H1 (cell line): ENCODE measurements around the gene RMND5B. TPM values are rescaled to one million over a fixed set of nuclear protein-coding genes. Genes with fewer than 3 reads are reported as not detected.

Source experiments
- CTCF ChIA-PET: fragments of 300-600 bp; sonication (Branson Sonifier 250); formaldehyde crosslinking; loops from one replicate; lab custom pipeline; 2021; ENCODE audit not compliant: partially characterized antibody; lab: Charles Lee
- POLR2A ChIA-PET: fragments of 300-600 bp; sonication (Branson Sonifier 250); formaldehyde crosslinking; loops from one replicate; lab custom pipeline; 2021; ENCODE audit warnings: inconsistent platforms; ENCODE audit not compliant: partially characterized antibody; lab: Charles Lee
- DNase-seq, 2 experiments: peaks; one replicate each; pipeline versions ENCODE4 v3.0.0 to v3.0.0-alpha.2; 2010 to 2022; ENCODE audit warnings: low spot score in 2 of 2, low read depth in 1 of 2, mixed read lengths in 1 of 2
- FAIRE-seq: peaks from 2 replicates; lab custom pipeline; 2011; peaks lifted over from hg19 to GRCh38; lab: Jason Lieb, UNC
- H2AFZ ChIP-seq: 2 replicates; pipeline ENCODE4 v1.8.1; 2012; ENCODE audit warnings: low read length, inconsistent platforms
- H2AK5ac ChIP-seq: 2 replicates; pipeline ENCODE4 v1.6.1; 2013; ENCODE audit warnings: low read depth, low read length
- H2BK120ac ChIP-seq: replicated peaks from 2 replicates; pipeline ENCODE3; 2013; ENCODE audit warnings: low read depth, low read length, inconsistent platforms
- H2BK12ac ChIP-seq: 2 replicates; pipeline ENCODE4 v1.6.1; 2013; ENCODE audit warnings: low read depth, low read length
- H2BK15ac ChIP-seq: 2 replicates; pipeline ENCODE4 v1.6.1; 2013; ENCODE audit warnings: low read length
- H2BK20ac ChIP-seq: 2 replicates; pipeline ENCODE4 v1.6.1; 2013; ENCODE audit warnings: low read length
- H2BK5ac ChIP-seq: 2 replicates; pipeline ENCODE4 v1.6.1; 2013; ENCODE audit warnings: low read depth, low read length
- H3K14ac ChIP-seq: 2 replicates; pipeline ENCODE4 v1.6.1; 2013; ENCODE audit warnings: inconsistent platforms; ENCODE audit not compliant: insufficient read length
- H3K18ac ChIP-seq: 2 replicates; pipeline ENCODE4 v1.6.1; 2013; ENCODE audit warnings: low read length; ENCODE audit errors: extremely low read depth
- H3K23ac ChIP-seq: 2 replicates; pipeline ENCODE4 v1.6.1; 2013; ENCODE audit warnings: inconsistent platforms; ENCODE audit not compliant: insufficient read length
- H3K23me2 ChIP-seq: 2 replicates; pipeline ENCODE4 v1.6.1; 2013; ENCODE audit warnings: low read depth, low read length
- H3K27ac ChIP-seq: 2 replicates; pipeline ENCODE4 v1.6.1; 2011; ENCODE audit warnings: low read depth, low read length, inconsistent platforms
- H3K27me3 ChIP-seq, 4 experiments: replicated peaks in 1 of 4; 1 replicate in 1 of 4; 2 replicates in 3 of 4; pipeline versions ENCODE4 v1.6.1 to v1.8.1; 2011 to 2013; ENCODE audit warnings: low read length in 3 of 4, mild to moderate bottlenecking in 3 of 4, inconsistent platforms in 2 of 4, mixed read lengths in 2 of 4, moderate library complexity in 1 of 4; ENCODE audit not compliant: control insufficient read depth in 3 of 4, insufficient read depth in 3 of 4; ENCODE audit errors: extremely low read depth in 1 of 4
- H3K36me3 ChIP-seq, 4 experiments: 2 replicates each; pipeline versions ENCODE4 v1.6.1 to v1.8.1; 2011 to 2013; ENCODE audit warnings: mild to moderate bottlenecking in 4 of 4, low read length in 3 of 4, moderate library complexity in 2 of 4, control low read depth in 1 of 4, inconsistent platforms in 1 of 4; ENCODE audit not compliant: insufficient read depth in 4 of 4, control insufficient read depth in 2 of 4
- H3K4ac ChIP-seq: replicated peaks from 2 replicates; pipeline ENCODE3; 2013; ENCODE audit warnings: low read length, low read depth, mixed read lengths, inconsistent platforms; ENCODE audit not compliant: insufficient read length
- H3K4me1 ChIP-seq, 4 experiments: replicated peaks in 1 of 4; 1 replicate in 1 of 4; 2 replicates in 3 of 4; pipeline versions ENCODE4 v1.6.1 to v1.8.1; 2011 to 2013; ENCODE audit warnings: low read length in 3 of 4, inconsistent platforms in 2 of 4, mixed read lengths in 1 of 4; ENCODE audit not compliant: insufficient read depth in 4 of 4, control insufficient read depth in 3 of 4
- H3K4me2 ChIP-seq, 2 experiments: 2 replicates each; pipeline versions ENCODE4 v1.6.1 to v1.8.1; 2011 to 2013; ENCODE audit warnings: low read depth in 2 of 2, low read length in 2 of 2, control low read depth in 1 of 2, inconsistent platforms in 1 of 2, mild to moderate bottlenecking in 1 of 2; ENCODE audit not compliant: insufficient read depth in 1 of 2
- H3K4me3 ChIP-seq, 4 experiments: fragments of 200-600, 300-600 bp in 1 of 4; sonication (generic), shearing (Covaris generic), sonication (Bioruptor Twin) in 1 of 4; 2 replicates each; pipeline versions ENCODE4 v1.5.1 to v1.8.1; 2011 to 2016; ENCODE audit warnings: low read length in 4 of 4, low read depth in 3 of 4, control low read depth in 2 of 4, inconsistent platforms in 2 of 4, mild to moderate bottlenecking in 2 of 4, mixed read lengths in 1 of 4, moderate library complexity in 1 of 4; ENCODE audit not compliant: insufficient read depth in 2 of 4; ENCODE audit errors: extremely low read depth in 1 of 4
- H3K56ac ChIP-seq: replicated peaks from 2 replicates; pipeline ENCODE3; 2013; ENCODE audit warnings: low read depth, mild to moderate bottlenecking, mixed read lengths, low read length, inconsistent platforms; ENCODE audit not compliant: insufficient read length
- H3K79me1 ChIP-seq: 2 replicates; pipeline ENCODE4 v1.6.1; 2013; ENCODE audit warnings: low read depth, low read length, control low read depth
- H3K79me2 ChIP-seq, 2 experiments: 2 replicates each; pipeline versions ENCODE4 v1.6.1 to v1.8.1; 2012 to 2013; ENCODE audit warnings: low read length in 2 of 2, mild to moderate bottlenecking in 2 of 2, inconsistent platforms in 1 of 2; ENCODE audit not compliant: insufficient read depth in 2 of 2, control insufficient read depth in 1 of 2
- H3K9ac ChIP-seq, 4 experiments: replicated peaks in 1 of 4; 1 replicate in 1 of 4; 2 replicates in 3 of 4; pipeline versions ENCODE4 v1.6.1 to v1.8.1; 2011 to 2013; ENCODE audit warnings: low read depth in 3 of 4, low read length in 3 of 4, control low read depth in 2 of 4, mild to moderate bottlenecking in 2 of 4, moderate library complexity in 2 of 4, inconsistent platforms in 1 of 4; ENCODE audit errors: extremely low read depth in 1 of 4
- H3K9me3 ChIP-seq, 2 experiments: 2 replicates each; pipeline versions ENCODE4 v1.6.1 to v1.8.1; 2012 to 2013; ENCODE audit warnings: mild to moderate bottlenecking in 2 of 2, moderate library complexity in 2 of 2, control low read depth in 1 of 2, inconsistent platforms in 1 of 2, low read depth in 1 of 2, low read length in 1 of 2, mixed read lengths in 1 of 2; ENCODE audit not compliant: insufficient read depth in 2 of 2
- H4K20me1 ChIP-seq, 2 experiments: replicated peaks in 1 of 2; 2 replicates each; pipeline versions ENCODE3 to v1.8.1; 2011 to 2013; ENCODE audit warnings: inconsistent platforms in 2 of 2, low read length in 2 of 2, mild to moderate bottlenecking in 1 of 2; ENCODE audit not compliant: insufficient read depth in 2 of 2, control insufficient read depth in 1 of 2
- H4K5ac ChIP-seq: 2 replicates; pipeline ENCODE4 v1.6.1; 2013; ENCODE audit warnings: low read length, low read depth, mixed read lengths, inconsistent platforms; ENCODE audit not compliant: insufficient read length
- H4K8ac ChIP-seq: 2 replicates; pipeline ENCODE4 v1.8.0; 2013; ENCODE audit warnings: mild to moderate bottlenecking, moderate library complexity, low read length, inconsistent platforms; ENCODE audit not compliant: insufficient read depth; ENCODE audit errors: extremely low read depth
- H4K91ac ChIP-seq: replicated peaks from 2 replicates; pipeline ENCODE3; 2013; ENCODE audit warnings: low read length, mixed read lengths, inconsistent platforms; ENCODE audit not compliant: insufficient read length
- GABPA ChIP-seq: IDR thresholded peaks from 2 replicates; pipeline ENCODE4 v1.6.1; 2011; ENCODE audit warnings: mild to moderate bottlenecking, low read length, moderate library complexity, borderline replicate concordance; ENCODE audit not compliant: insufficient read depth
- KDM1A ChIP-seq: fragments of 200-600, 300-600 bp; sonication (generic); IDR thresholded peaks from 2 replicates; pipeline ENCODE4 v1.7.1; 2016; ENCODE audit warnings: mild to moderate bottlenecking, low read length, borderline replicate concordance
- KDM5A ChIP-seq: fragments of 200-600 bp; IDR thresholded peaks from 2 replicates; pipeline ENCODE4 v1.7.1; 2012; ENCODE audit warnings: mild to moderate bottlenecking, low read length, inconsistent platforms, mixed read lengths
- NRF1 ChIP-seq: IDR thresholded peaks from 2 replicates; pipeline ENCODE4 v1.6.1; 2011; ENCODE audit warnings: mild to moderate bottlenecking, low read depth, low read length, improper control_type of control experiment
- PHF8 ChIP-seq: fragments of 200-600 bp; sonication (generic); conservative IDR thresholded peaks from 2 replicates; pipeline ENCODE4 v1.7.1; 2012; ENCODE audit warnings: low read depth, mild to moderate bottlenecking, inconsistent platforms, low read length, moderate library complexity
- RBBP5 ChIP-seq: IDR thresholded peaks from 2 replicates; pipeline ENCODE4 v1.7.1; 2012; ENCODE audit warnings: low read depth, mild to moderate bottlenecking, inconsistent platforms, low read length, moderate library complexity, borderline replicate concordance
- RXRA ChIP-seq: IDR thresholded peaks from 2 replicates; pipeline ENCODE4 v1.6.1; 2011; ENCODE audit warnings: low read depth, mild to moderate bottlenecking, low read length, moderate library complexity; ENCODE audit not compliant: insufficient read depth
- WGBS, 2 experiments: shearing (Covaris generic) in 1 of 2; methylation state at CpG; one replicate each; pipeline versions ENCODE4 v1.1.6 to v1.1.7; 2013 to 2015; ENCODE audit warnings: low lambda C conversion rate in 2 of 2, mixed read lengths in 2 of 2, inconsistent platforms in 1 of 2, low coverage in 1 of 2, missing lambda C conversion rate in 1 of 2; ENCODE audit not compliant: insufficient replicate concordance in 2 of 2, insufficient coverage in 1 of 2, insufficient read length in 1 of 2; ENCODE audit errors: extremely low coverage in 1 of 2, missing lambda C conversion rate in 1 of 2; 5-methylcytosine and 5-hydroxymethylcytosine counted together
- polyA plus RNA-seq, 7 experiments: library from polyadenylated mRNA; depleted of rRNA in 3 of 7; stranded (reverse) in 5 of 7; unstranded in 2 of 7; fragments of >200 nt in 5 of 7; fragments of 200-250 nt in 2 of 7; gene quantifications; 1 replicate in 5 of 7; 2 replicates in 1 of 7; 4 replicates in 1 of 7; pipeline versions ENCODE4 v1.2.1 to v1.2.3, GENCODE V29; 2011 to 2013; ENCODE audit warnings: missing spikeins in 2 of 7, mixed read lengths in 2 of 7
- total RNA-seq: library from RNA; stranded (reverse); fragmentation: NEBNext Ultra II Directional; extraction: Animal tissue kit (Norgen Biotek cat#: 25700); gene quantifications from 2 replicates; pipeline ENCODE4 v1.2.1, GENCODE V29; 2021

Gene RMND5B
- total and polyA plus RNA-seq, 2 of the 8 experiments (the other 6 are each of a cell fraction or from before 2014, with no cell fraction given) = 75.9 to 90.2 TPM

GRCh38 chr5:178162481-178162880 is 31.7 kb downstream of the RMND5B start:
- 94% methylated on average over 9 of the region's 9 CpGs; no CpG with 5 or more reads in 1 of the 2 experiments for WGBS, 2 experiments

More at GRCh38 chr5:178162481-178162880, 31.7 kb downstream of the RMND5B start:
- Histone ChIP-seq H2BK15ac (no peak overlapping the region), H2BK5ac (no peak overlapping the region), H3K79me1 (no peaks in the 10 kb centered on the region), H3K4me1 (peaks cover 0 to 6% (median 3%) of the 10 kb centered on the region in 4 experiments; a peak in 3 of 7 replicates), H3K18ac (no peak overlapping the region), H3K23ac (no peak overlapping the region), H3K14ac (no peak overlapping the region), H3K27me3 (peaks cover 0 to 4% (median 2%) of the 10 kb centered on the region in 4 experiments; a peak in 1 of 7 replicates), H4K91ac (no peak overlapping the region), H3K9ac (no peak overlapping the region), H2BK120ac (no peak overlapping the region), H3K27ac (no peak overlapping the region), H3K23me2 (no peaks in the 10 kb centered on the region; the same call in 1 of the 2 replicates), H4K8ac (no peak overlapping the region), H3K56ac (no peak overlapping the region), H2AFZ (no peak overlapping the region), H2BK20ac (no peak overlapping the region), H3K4me2 (no peak overlapping the region), H3K79me2 (no peaks in the 10 kb centered on the region), H4K20me1 (no peaks in the 10 kb centered on the region), H3K4me3 (no peak overlapping the region), H3K4ac (no peak overlapping the region), H3K9me3 (no peaks in the 10 kb centered on the region), H4K5ac (no peak overlapping the region), H2AK5ac (0 out of 2 replicates have a peak overlapping the region, but pooled peaks have one; percentile 75), H3K36me3 (no peaks in the 10 kb centered on the region), H2BK12ac (no peak overlapping the region)
- POLR2A ChIA-PET = interaction anchor here (0.8 to 2.9 kb wide), 13 partner anchors 10 to 86 kb away, joined by 3 to 16 read pairs (median 4); partner anchors contain the start of gene NHP2
- FAIRE-seq (no peak), DNase-seq (no peak)
- CTCF ChIA-PET = interaction anchor here (0.7 to 24.6 kb wide), 16 partner anchors 10 to 100 kb away, joined by 3 to 515 read pairs (median 4); no protein-coding TSS in a partner anchor
- TF ChIP-seq GABPA (no peak), RBBP5 (no peak), RXRA (no peak), NRF1 (no peak), KDM1A (no peak), KDM5A (no peak), PHF8 (no peak)
